Ammon's horn (tissue), 1 donor: ENCODE measurements around the gene PFDN5.
A peak's percentile ranks its signal among the peaks of the same experiment; 100 is the strongest.
"Not testable (repeated sequence)": the region's sequence is repeated elsewhere in the genome, so short reads cannot be mapped to it uniquely, and the experiment has no call there.

Experiments used
- DNase-seq: peaks from one replicate; pipeline ENCODE4 v3.0.0-alpha.2; 2016; ENCODE audit warnings: low spot score

PFDN5 gene

DNA sequence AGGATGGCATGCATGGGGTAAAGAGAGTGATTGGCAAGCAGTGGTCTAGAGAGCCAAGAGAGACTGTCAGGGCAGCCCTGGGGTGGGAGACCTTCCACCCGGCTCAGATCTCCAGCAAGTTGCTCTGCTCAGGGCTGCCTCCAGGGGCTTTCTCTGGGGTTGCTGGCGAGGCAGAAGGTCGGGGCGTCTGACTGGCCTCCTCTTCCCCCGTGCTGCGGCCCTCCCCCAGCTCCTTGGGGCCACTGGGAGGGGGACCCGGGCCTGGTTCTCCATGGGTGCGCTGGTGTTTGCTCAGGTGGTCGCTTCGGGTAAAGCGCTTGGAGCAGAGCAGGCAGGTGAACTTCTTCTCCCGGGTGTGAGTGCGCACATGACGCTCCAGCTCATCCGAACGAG is 32.7 kb downstream of the PFDN5 start:
- DNase-seq = no peak

GRCh38 chr12:53330671-53331070 is 35.3 kb downstream of the PFDN5 start:
- no peak for DNase-seq

DNA sequence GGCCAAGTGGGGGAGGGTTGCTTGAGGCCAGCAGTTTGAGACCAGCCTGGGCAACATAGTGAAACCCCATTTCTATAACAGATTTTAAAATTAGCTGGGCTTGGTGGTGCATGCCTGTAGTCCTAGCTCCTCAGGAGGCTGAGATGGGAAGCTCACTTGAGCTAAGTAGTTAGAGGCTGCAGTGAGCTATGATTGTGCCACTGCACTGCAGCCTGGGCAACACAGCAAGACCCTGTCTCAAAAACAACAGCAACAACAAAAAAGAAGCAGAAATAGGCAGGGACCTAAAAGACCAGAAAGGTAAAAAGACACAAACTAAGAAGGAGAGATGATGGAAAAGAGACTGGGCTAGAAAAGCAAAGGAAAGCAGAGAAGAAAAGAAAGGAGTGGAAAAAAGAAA is 37.0 kb downstream of the PFDN5 start:
- not testable (repeated sequence) for DNase-seq

- no peak for DNase-seq
Observed at GRCh38 chr12:53332744-53333143, 37.4 kb downstream of the PFDN5 start.

DNA sequence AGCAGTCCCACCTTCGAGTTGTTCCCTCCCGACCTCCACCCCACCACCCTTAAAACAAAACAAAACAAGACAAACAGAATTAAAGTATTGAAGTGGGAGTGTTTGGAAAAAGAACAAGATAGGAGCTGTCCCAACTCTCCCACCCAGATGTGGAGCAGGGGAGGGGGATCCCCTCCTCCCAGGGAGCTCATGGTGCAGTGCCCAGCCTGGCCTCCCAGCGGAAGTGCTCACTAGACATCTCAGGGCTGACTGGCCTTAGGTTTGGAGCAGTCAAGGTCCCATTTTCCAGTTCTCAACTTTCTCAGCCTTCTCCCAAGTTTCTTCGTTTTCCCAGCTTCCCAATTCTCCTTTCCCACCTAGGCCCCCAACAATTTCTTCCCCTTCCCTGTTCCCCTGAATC is 37.9 kb downstream of the PFDN5 start:
- no peak for DNase-seq

DNA sequence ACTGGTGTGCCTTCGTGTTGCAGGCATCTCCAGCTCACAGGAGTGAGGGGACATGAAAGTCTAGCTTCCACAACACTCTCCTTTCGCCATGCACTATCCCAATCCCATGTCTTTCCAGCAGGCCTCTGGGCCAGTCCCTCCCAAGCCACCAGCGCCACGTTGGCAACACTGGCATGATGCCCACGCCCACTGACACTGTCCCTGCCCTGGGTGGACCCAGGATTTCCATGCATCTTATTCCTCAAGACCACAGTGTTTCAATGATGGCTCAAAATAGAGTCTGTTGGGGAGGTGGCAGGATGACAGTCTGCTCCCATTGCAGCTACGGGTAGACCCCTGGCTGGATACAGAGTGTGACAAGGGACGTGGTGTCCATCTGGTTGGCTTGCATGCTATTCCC is 38.5 kb downstream of the PFDN5 start:
- no peak for DNase-seq

DNA sequence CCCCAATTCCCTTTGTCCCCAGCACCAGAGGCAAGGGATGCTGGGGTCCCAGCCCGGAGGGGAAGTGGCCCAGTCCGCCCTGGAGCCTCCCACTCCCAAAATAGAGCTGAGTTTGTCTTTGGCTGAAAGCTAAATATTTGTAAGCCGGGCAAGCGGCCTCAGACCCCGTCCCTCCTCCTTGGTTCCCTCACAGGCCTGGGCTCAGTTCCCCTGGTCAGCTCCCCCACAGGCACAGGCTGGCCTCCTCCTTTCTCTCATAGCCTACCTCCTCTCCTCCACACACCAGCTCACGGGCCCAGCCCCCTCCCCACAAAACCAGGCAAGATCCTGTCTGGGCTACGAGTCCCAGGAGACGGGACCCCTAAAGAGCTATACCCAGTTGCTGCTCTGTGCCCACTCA is 39.5 kb downstream of the PFDN5 start:
- no peak for DNase-seq

- DNase-seq = no peak
Observed at GRCh38 chr12:53336181-53336681, 40.9 kb downstream of the PFDN5 start, which contains the start of gene SP7. Gene SP7 (minus strand): TSS chr12:53336354. CDS start chr12:53335646, 708 bp downstream.

GRCh38 chr12:53338017-53338416 is 42.7 kb downstream of the PFDN5 start:
- no peak for DNase-seq

DNA sequence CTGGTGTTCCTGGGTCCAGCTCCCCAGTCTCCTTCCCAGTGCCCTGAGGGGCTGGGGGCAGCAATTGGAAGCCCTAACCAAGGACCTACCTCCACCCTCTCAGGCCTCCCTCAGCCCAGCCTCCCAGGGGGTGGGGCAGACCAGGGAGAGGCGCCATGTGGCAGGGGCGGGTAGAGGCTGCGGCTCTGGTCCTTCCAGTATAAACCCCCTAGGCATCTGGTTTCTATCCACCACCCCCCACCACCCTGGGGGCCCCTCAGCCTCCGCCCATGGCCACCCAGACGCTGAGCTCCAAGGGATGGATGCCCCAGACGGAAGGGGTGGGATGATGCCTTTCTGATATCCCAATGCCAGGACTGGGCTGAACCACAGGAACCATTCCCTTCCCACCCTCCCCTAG is 43.6 kb downstream of the PFDN5 start:
- no peak for DNase-seq

GRCh38 chr12:53340398-53340797 is 45.1 kb downstream of the PFDN5 start:
- DNase-seq = no peak

GRCh38 chr12:53343449-53343848 is 48.1 kb downstream of the PFDN5 start:
- DNase-seq = no peak

DNA sequence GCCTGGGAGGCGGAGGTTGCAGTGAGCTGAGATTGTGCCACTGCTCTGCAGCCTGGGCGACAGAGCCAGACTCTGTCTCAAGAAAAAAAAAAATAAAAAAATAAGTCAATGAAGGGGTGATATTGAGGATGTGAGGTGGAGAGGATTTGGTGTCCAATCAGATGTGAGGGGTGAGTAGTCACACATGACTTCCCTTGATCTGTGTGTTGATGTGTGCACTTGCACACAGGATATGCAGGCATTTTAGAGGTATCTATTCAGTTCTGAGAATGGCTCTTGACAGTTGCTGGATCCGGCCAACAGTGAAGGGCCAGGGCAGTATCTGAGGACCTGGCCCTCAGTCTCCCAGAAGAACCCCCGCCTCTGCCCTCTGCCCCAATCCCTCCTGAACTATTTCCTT is 48.6 kb downstream of the PFDN5 start:
- no peak for DNase-seq

- no peak for DNase-seq
Observed at GRCh38 chr12:53344487-53344823, 49.1 kb downstream of the PFDN5 start.

DNA sequence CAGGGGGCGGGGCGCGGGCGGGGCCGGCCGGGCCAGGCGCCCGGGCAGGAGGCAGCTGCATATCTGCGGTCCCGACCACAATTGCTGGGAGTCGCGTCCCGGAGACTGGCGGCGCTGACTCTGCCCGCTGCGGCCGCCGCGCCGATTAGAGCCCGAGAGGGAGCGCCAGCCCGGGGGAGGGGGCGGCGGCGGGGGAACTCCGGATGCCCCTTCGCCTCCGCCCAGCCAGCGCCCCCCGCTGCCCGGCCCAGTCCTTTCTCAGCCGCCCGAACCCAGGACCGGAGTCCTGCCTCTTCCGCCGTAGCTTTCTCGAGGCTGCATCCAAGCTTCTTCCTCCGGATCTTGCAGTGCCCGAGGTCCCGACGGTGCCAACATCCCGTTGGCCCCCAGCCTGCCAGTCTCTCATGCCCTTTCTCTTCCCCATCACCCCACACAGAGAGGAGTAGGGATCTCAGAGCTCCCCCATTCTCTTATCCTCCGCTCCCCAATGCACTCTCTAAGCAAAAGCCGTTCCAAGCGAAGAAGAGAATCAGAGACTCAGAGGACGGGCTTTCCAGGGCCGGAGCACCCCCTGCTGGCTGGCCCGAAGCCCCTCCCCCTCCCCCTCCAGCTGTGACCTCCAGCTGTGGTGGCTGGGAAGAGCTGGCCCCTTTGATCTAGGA is 49.6 kb downstream of the PFDN5 start:
- DNase-seq = peak; percentile 86

DNA sequence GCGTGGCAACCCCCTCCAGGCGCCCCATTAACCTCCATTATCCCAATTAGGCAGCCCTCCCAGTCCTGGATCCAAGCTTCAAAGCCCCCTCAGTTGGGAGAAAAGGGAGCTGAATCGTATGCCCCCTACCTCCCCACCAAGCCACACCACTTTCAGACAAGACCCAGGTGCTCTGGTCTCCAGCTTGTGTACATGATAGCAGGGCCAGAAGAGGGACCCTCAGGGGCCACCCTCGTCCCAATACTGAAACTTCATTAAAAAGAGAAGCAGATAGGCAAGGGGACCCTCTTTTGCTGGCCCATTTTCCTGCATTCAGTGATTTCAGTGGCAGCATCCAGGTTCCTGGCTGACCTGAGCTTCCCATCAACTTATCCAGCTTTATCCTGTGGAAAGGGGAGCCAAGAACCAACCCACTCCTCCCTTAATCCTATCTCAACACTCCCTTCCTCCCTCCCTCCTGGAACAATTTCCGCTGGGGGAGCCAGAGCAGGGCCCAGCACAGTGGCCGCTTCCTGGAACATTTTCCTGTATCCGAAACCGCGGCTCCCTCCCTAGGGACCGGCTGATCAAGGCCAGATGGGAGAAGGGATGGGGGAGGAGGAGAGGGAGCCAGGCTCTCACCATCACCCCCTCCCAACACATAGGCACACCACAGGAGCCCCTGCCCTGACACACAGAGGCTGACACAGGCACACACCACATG is 50.3 kb downstream of the PFDN5 start:
- no peak for DNase-seq

- DNase-seq = no peak
Observed at GRCh38 chr12:53346491-53346890, 51.1 kb downstream of the PFDN5 start.

- DNase-seq = no peak
Observed at GRCh38 chr12:53347905-53348304, 52.6 kb downstream of the PFDN5 start.
